SK-N-MC (cell line): Measurements from ENCODE around the gene CENPM.

ENCODE experiments used
- EZH2 ChIP-seq: fragments of 200-600 bp; sonication (generic); IDR thresholded peaks from one replicate; pipeline ENCODE4 v1.6.1; 2017; ENCODE audit warnings: antibody characterized with exemption
- POLR2AphosphoS5 ChIP-seq: IDR thresholded peaks from 2 replicates; pipeline ENCODE4 v1.6.1; 2012; ENCODE audit warnings: mild to moderate bottlenecking, low read depth, low read length, borderline replicate concordance

GRCh38 chr22:41964112-41964491, 17.1 kb upstream of the CENPM start:
- TF ChIP-seq EZH2 (no peak), POLR2AphosphoS5 (no peak)
